PC-3 (cell line): ENCODE results near the gene SP140. TPM values are rescaled to one million over a fixed set of nuclear protein-coding genes. Genes with fewer than 3 reads are reported as not detected.
A peak's percentile ranks its signal among the peaks of the same experiment; 100 is the strongest.

Source experiments
- ATAC-seq: fragments of 200-7000 bp; cut with Tn5 transposase; 2 replicates; pipeline ENCODE4 v1.9.1; 2020; ENCODE audit warnings: mild to moderate bottlenecking, moderate library complexity
- BruUV-seq: library from RNA; stranded (reverse); fragments of 400-500 nt; replicated peaks from 2 replicates; lab custom pipeline; 2021; lab: Mats Ljungman, UMichigan
- CTCF ChIA-PET: fragments of 300-600 bp; sonication (Branson Sonifier 250); formaldehyde crosslinking; loops from one replicate; lab custom pipeline; 2022; ENCODE audit warnings: antibody characterized with exemption; lab: Charles Lee
- POLR2A ChIA-PET: fragments of 300-600 bp; sonication (Branson Sonifier 250); formaldehyde crosslinking; loops from one replicate; lab custom pipeline; 2022; ENCODE audit warnings: antibody characterized with exemption; ENCODE audit not compliant: unreplicated experiment; lab: Charles Lee
- DNase-seq: peaks from one replicate; pipeline ENCODE4 v3.0.0-alpha.2; 2015
- H2AFZ ChIP-seq: fragments of 300-600 bp; sonication (generic); 2 replicates; pipeline ENCODE4 v1.6.0; 2016; ENCODE audit warnings: antibody characterized with exemption, low read length
- H3F3A ChIP-seq: fragments of 300-600 bp; sonication (generic); one replicate; pipeline ENCODE4 v1.6.0; 2017; ENCODE audit warnings: antibody characterized with exemption, low read length, control low read depth, mild to moderate bottlenecking; ENCODE audit not compliant: unreplicated experiment
- H3K27ac ChIP-seq: fragments of 300-600 bp; sonication (generic); 2 replicates; pipeline ENCODE4 v1.5.1; 2016; ENCODE audit warnings: mild to moderate bottlenecking, low read length
- H3K27me3 ChIP-seq: fragments of 300-600 bp; sonication (generic); 2 replicates; pipeline ENCODE4 v1.6.1; 2016; ENCODE audit warnings: low read length, mixed read lengths
- H3K36me3 ChIP-seq: fragments of 300-600 bp; sonication (generic); 2 replicates; pipeline ENCODE4 v1.6.1; 2016; ENCODE audit warnings: low read depth, mixed run types, low read length, mixed read lengths
- H3K4me1 ChIP-seq: fragments of 300-600 bp; sonication (generic); 2 replicates; pipeline ENCODE4 v1.5.1; 2016; ENCODE audit warnings: low read length; ENCODE audit not compliant: insufficient read depth
- H3K4me2 ChIP-seq: fragments of 300-600 bp; sonication (generic); 2 replicates; pipeline ENCODE4 v1.6.0; 2016; ENCODE audit warnings: low read length
- H3K4me3 ChIP-seq: fragments of 300-600 bp; sonication (generic); 2 replicates; pipeline ENCODE4 v1.5.1; 2016; ENCODE audit warnings: mild to moderate bottlenecking, low read length, mixed read lengths
- H3K79me2 ChIP-seq: fragments of 300-600 bp; sonication (generic); 2 replicates; pipeline ENCODE4 v1.6.1; 2017; ENCODE audit warnings: low read length, mixed read lengths
- H3K9ac ChIP-seq: fragments of 300-600 bp; sonication (generic); 2 replicates; pipeline ENCODE4 v1.6.0; 2016; ENCODE audit warnings: mild to moderate bottlenecking, low read length
- H3K9me2 ChIP-seq: fragments of 300-600 bp; sonication (generic); replicated peaks from 2 replicates; pipeline ENCODE4 v1.6.1; 2016; ENCODE audit warnings: mixed run types, low read length, mixed read lengths
- H3K9me3 ChIP-seq: fragments of 300-600 bp; sonication (generic); 2 replicates; pipeline ENCODE4 v1.6.1; 2016; ENCODE audit warnings: low read length, mixed read lengths
- H4K20me1 ChIP-seq: fragments of 300-600 bp; sonication (generic); 2 replicates; pipeline ENCODE4 v1.6.1; 2016; ENCODE audit warnings: low read length, mixed read lengths
- EZH2 ChIP-seq: fragments of 300-600 bp; sonication (generic); IDR thresholded peaks from one replicate; pipeline ENCODE4 v1.6.1; 2017; ENCODE audit warnings: antibody characterized with exemption, mild to moderate bottlenecking, low read length; ENCODE audit not compliant: unreplicated experiment
- EZH2phosphoT487 ChIP-seq: fragments of 300-600 bp; sonication (generic); IDR thresholded peaks from 2 replicates; pipeline ENCODE4 v1.6.1; 2018; ENCODE audit warnings: mild to moderate bottlenecking, antibody characterized with exemption, low read length, borderline replicate concordance
- intact Hi-C: fragments of 100-400 bp; cut with micrococcal nuclease; formaldehyde crosslinking; loops from 2 replicates; pipeline ENCODE4 v1.9.0; 2023
- total RNA-seq: library from RNA; depleted of rRNA; stranded (reverse); fragments of >200 nt; gene quantifications from 2 replicates; pipeline ENCODE4 v1.2.3, GENCODE V29; 2014
- TF ChIP-seq, protein P1 (sequence below): fragments of 300-600 bp; sonication (generic); conservative IDR thresholded peaks from 2 replicates; pipeline ENCODE4 v1.5.1; 2017; ENCODE audit warnings: antibody characterized with exemption, low read depth, mild to moderate bottlenecking, low read length

Gene SP140
- total RNA-seq, 1 experiment from 2014 or later: not detected

DNA sequence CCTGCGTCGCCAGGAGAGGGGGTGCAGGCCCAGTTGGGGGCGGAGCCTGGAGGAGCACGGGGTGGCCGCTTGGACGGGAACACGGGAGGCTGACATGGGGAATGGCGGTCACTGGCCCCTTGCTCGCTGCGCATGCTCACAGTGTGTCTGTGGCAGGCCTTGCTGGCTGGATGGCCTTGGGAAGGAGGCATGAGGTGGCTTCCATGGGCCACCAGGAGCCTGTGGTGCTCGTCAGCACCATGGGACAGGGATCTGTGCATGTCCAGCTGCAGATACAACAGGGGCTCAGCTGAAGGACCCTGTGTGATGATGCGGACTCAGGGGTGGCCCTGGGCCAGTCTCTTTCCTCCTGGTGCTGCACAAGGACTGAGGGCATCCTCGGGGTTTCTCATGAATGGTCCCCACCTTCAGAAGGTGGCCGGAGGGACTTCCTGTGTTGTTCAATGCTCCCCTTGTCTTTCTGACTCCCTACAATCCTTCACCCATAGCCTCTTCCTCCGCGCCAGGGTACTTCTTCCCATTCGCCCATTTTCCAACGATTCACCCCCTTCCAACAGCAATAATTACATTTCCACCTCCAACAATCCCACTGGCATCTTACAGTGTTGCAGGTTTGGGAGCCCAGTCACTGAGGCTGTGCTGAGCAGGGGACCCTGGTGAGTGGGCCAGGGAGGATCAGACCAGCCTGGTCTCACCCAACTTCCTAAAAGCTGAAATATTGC, 98.0 kb downstream of the SP140 start:
- H3K9me2 ChIP-seq: no peaks in the 10 kb centered on the region
- TF ChIP-seq, protein P1, sequence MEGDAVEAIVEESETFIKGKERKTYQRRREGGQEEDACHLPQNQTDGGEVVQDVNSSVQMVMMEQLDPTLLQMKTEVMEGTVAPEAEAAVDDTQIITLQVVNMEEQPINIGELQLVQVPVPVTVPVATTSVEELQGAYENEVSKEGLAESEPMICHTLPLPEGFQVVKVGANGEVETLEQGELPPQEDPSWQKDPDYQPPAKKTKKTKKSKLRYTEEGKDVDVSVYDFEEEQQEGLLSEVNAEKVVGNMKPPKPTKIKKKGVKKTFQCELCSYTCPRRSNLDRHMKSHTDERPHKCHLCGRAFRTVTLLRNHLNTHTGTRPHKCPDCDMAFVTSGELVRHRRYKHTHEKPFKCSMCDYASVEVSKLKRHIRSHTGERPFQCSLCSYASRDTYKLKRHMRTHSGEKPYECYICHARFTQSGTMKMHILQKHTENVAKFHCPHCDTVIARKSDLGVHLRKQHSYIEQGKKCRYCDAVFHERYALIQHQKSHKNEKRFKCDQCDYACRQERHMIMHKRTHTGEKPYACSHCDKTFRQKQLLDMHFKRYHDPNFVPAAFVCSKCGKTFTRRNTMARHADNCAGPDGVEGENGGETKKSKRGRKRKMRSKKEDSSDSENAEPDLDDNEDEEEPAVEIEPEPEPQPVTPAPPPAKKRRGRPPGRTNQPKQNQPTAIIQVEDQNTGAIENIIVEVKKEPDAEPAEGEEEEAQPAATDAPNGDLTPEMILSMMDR: peak; percentile 46
- TF ChIP-seq EZH2phosphoT487: no peak
- TF ChIP-seq EZH2: no peak
- H3K9ac ChIP-seq: no peak overlapping the region
- intact Hi-C loops: no loop called here
- no peak overlapping the region for H2AFZ ChIP-seq
- no peaks in the 10 kb centered on the region for H3K9me3 ChIP-seq
- no peak overlapping the region for H3K27ac ChIP-seq
- CTCF ChIA-PET: no interaction called here
- peaks cover 8% of the 10 kb centered on the region; the same call in 1 of the 2 replicates for H3K79me2 ChIP-seq
- H3K4me3 ChIP-seq: no peak overlapping the region
- no TSS peak for BruUV-seq
- H3K4me2 ChIP-seq: no peak overlapping the region
- no peaks in the 10 kb centered on the region for H3F3A ChIP-seq
- H4K20me1 ChIP-seq: no peaks in the 10 kb centered on the region
- H3K36me3 ChIP-seq: no peaks in the 10 kb centered on the region
- DNase-seq: no peak
- H3K27me3 ChIP-seq: no peaks in the 10 kb centered on the region
- no peak for ATAC-seq
- H3K4me1 ChIP-seq: peaks cover 14% of the 10 kb centered on the region; the same call in 1 of the 2 replicates
- POLR2A ChIA-PET: no interaction called here

- Histone ChIP-seq H3K4me1 (peaks cover 14% of the 10 kb centered on the region; the same call in 1 of the 2 replicates), H3K9ac (no peak overlapping the region), H4K20me1 (no peaks in the 10 kb centered on the region), H3K27me3 (no peaks in the 10 kb centered on the region), H3K36me3 (no peaks in the 10 kb centered on the region), H3K4me2 (no peak overlapping the region), H3K27ac (no peak overlapping the region), H3F3A (no peaks in the 10 kb centered on the region), H3K4me3 (no peak overlapping the region), H3K9me2 (no peaks in the 10 kb centered on the region), H2AFZ (no peak overlapping the region), H3K79me2 (peaks cover 11% of the 10 kb centered on the region; the same call in 1 of the 2 replicates), H3K9me3 (no peaks in the 10 kb centered on the region)
- no peak for ATAC-seq
- ChIA-PET CTCF (no interaction called here), POLR2A (no interaction called here)
- intact Hi-C loops: no loop called here
- no TSS peak for BruUV-seq
- no peak for TF ChIP-seq EZH2
- TF ChIP-seq EZH2phosphoT487: no peak
- TF ChIP-seq, protein P1: no peak
- DNase-seq: no peak
Measured at GRCh38 chr2:230324503-230324902, 99.0 kb downstream of the SP140 start.
